PC-9 (cell line): ENCODE results near the gene TGFB1. TPM values are rescaled to one million over a fixed set of nuclear protein-coding genes. Genes with fewer than 3 reads are reported as not detected.

Experiments used
- BruUV-seq: library from RNA; stranded (reverse); fragments of 400-500 nt; replicated peaks from 2 replicates; lab custom pipeline; 2021; lab: Mats Ljungman, UMichigan
- CTCF ChIA-PET: fragments of 300-600 bp; sonication (Branson Sonifier 250); formaldehyde crosslinking; loops from one replicate; lab custom pipeline; 2022; ENCODE audit warnings: antibody characterized with exemption; lab: Charles Lee
- POLR2A ChIA-PET: fragments of 300-600 bp; sonication (Branson Sonifier 250); formaldehyde crosslinking; loops from one replicate; lab custom pipeline; 2022; ENCODE audit warnings: antibody characterized with exemption; ENCODE audit not compliant: unreplicated experiment; lab: Charles Lee
- DNase-seq, 2 experiments: peaks; one replicate each; pipeline versions ENCODE4 v3.0.0 to v3.0.0-alpha.2; 2015 to 2022; ENCODE audit warnings: mixed read lengths in 1 of 2
- H2AFZ ChIP-seq: fragments of 200-600 bp; sonication (generic); 2 replicates; pipeline ENCODE4 v1.8.1; 2017; ENCODE audit warnings: antibody characterized with exemption
- H3F3A ChIP-seq: fragments of 200-600 bp; sonication (generic); 2 replicates; pipeline ENCODE4 v1.8.1; 2017; ENCODE audit warnings: antibody characterized with exemption, mild to moderate bottlenecking, low read depth; ENCODE audit not compliant: insufficient read depth
- H3K27ac ChIP-seq: fragments of 200-600 bp; sonication (generic); 2 replicates; pipeline ENCODE4 v1.6.1; 2016; ENCODE audit warnings: mixed run types
- H3K27me3 ChIP-seq: fragments of 200-600 bp; sonication (generic); 2 replicates; pipeline ENCODE4 v1.6.1; 2016; ENCODE audit warnings: low read depth, mixed run types; ENCODE audit not compliant: insufficient read depth
- H3K36me3 ChIP-seq: fragments of 200-600 bp; sonication (generic); 2 replicates; pipeline ENCODE4 v1.6.1; 2016; ENCODE audit warnings: low read depth, mixed run types
- H3K4me1 ChIP-seq: fragments of 200-600 bp; sonication (generic); replicated peaks from 2 replicates; pipeline ENCODE4 v1.6.1; 2016; ENCODE audit warnings: mixed run types; ENCODE audit not compliant: insufficient read depth
- H3K4me2 ChIP-seq: fragments of 200-600 bp; sonication (generic); 2 replicates; pipeline ENCODE4 v1.6.1; 2017; ENCODE audit warnings: mixed run types
- H3K4me3 ChIP-seq: fragments of 200-600 bp; sonication (generic); 2 replicates; pipeline ENCODE4 v1.6.1; 2016; ENCODE audit warnings: mixed run types
- H3K79me2 ChIP-seq: fragments of 200-600 bp; sonication (generic); 2 replicates; pipeline ENCODE4 v1.6.1; 2017; ENCODE audit warnings: low read depth, mixed run types
- H3K9me2 ChIP-seq: fragments of 200-600 bp; sonication (generic); 2 replicates; pipeline ENCODE4 v1.8.1; 2017; ENCODE audit warnings: mild to moderate bottlenecking; ENCODE audit not compliant: insufficient read depth
- H3K9me3 ChIP-seq: fragments of 200-600 bp; sonication (generic); 2 replicates; pipeline ENCODE4 v1.8.1; 2016; ENCODE audit warnings: low read depth; ENCODE audit not compliant: insufficient read depth
- H4K20me1 ChIP-seq: fragments of 200-600 bp; sonication (generic); 2 replicates; pipeline ENCODE4 v1.8.1; 2017; ENCODE audit not compliant: insufficient read depth
- EZH2 ChIP-seq: fragments of 200-600 bp; sonication (generic); IDR thresholded peaks from 2 replicates; pipeline ENCODE4 v1.8.0; 2017; ENCODE audit warnings: antibody characterized with exemption, low read depth
- intact Hi-C: fragments of 100-400 bp; cut with micrococcal nuclease; formaldehyde crosslinking; loops from one replicate; pipeline ENCODE4 v1.10.0; 2022; ENCODE audit not compliant: unreplicated experiment
- total RNA-seq: library from RNA; stranded (reverse); gene quantifications from 2 replicates; pipeline ENCODE4 v1.2.3, GENCODE V29; 2021
- TF ChIP-seq, protein P1 (sequence below): fragments of 200-600 bp; sonication (generic); conservative IDR thresholded peaks from 2 replicates; pipeline ENCODE4 v1.6.1; 2017; ENCODE audit warnings: mixed run types, antibody characterized with exemption, mild to moderate bottlenecking, moderate library complexity

Gene TGFB1
- total RNA-seq, 1 experiment from 2014 or later: 67.9 TPM

GRCh38 chr19:41304706-41305483 is 48.8 kb downstream of the TGFB1 start:
- ChIA-PET CTCF (interaction anchor here (0.6 kb wide), 1 partner anchor 43 kb away, joined by 10 read pairs; no protein-coding TSS in a partner anchor), POLR2A (interaction anchor here (0.5 to 0.6 kb wide), 2 partner anchors 12 to 61 kb away, joined by 3 read pairs; no protein-coding TSS in a partner anchor)
- H3K9me3 ChIP-seq: no peaks in the 10 kb centered on the region
- no peak overlapping the region for H3K27ac ChIP-seq
- intact Hi-C loops: loop anchor here (5.0 kb wide), 2 partner anchors 103 to 178 kb away; no protein-coding TSS in a partner anchor
- no peak overlapping the region for H2AFZ ChIP-seq
- no TSS peak for BruUV-seq
- H3K4me1 ChIP-seq: peaks cover 7% of the 10 kb centered on the region
- H3K9me2 ChIP-seq: no peaks in the 10 kb centered on the region
- no peaks in the 10 kb centered on the region for H3K79me2 ChIP-seq
- no peak for DNase-seq
- TF ChIP-seq, protein P1, sequence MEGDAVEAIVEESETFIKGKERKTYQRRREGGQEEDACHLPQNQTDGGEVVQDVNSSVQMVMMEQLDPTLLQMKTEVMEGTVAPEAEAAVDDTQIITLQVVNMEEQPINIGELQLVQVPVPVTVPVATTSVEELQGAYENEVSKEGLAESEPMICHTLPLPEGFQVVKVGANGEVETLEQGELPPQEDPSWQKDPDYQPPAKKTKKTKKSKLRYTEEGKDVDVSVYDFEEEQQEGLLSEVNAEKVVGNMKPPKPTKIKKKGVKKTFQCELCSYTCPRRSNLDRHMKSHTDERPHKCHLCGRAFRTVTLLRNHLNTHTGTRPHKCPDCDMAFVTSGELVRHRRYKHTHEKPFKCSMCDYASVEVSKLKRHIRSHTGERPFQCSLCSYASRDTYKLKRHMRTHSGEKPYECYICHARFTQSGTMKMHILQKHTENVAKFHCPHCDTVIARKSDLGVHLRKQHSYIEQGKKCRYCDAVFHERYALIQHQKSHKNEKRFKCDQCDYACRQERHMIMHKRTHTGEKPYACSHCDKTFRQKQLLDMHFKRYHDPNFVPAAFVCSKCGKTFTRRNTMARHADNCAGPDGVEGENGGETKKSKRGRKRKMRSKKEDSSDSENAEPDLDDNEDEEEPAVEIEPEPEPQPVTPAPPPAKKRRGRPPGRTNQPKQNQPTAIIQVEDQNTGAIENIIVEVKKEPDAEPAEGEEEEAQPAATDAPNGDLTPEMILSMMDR: no peak
- TF ChIP-seq EZH2: no peak
- H3F3A ChIP-seq: peaks cover 42% of the 10 kb centered on the region
- peaks cover 11% of the 10 kb centered on the region; the same call in 1 of the 2 replicates for H3K36me3 ChIP-seq
- no peak overlapping the region for H3K4me2 ChIP-seq
- H4K20me1 ChIP-seq: no peaks in the 10 kb centered on the region
- no peaks in the 10 kb centered on the region for H3K27me3 ChIP-seq
- H3K4me3 ChIP-seq: no peak overlapping the region

- Histone ChIP-seq H3K9me2 (no peaks in the 10 kb centered on the region), H3K4me2 (no peak overlapping the region), H3K79me2 (no peaks in the 10 kb centered on the region), H3K9me3 (no peaks in the 10 kb centered on the region), H3K27ac (no peak overlapping the region), H3K27me3 (no peaks in the 10 kb centered on the region), H3K4me1 (peaks cover 3% of the 10 kb centered on the region; the same call in 1 of the 2 replicates), H3K4me3 (no peak overlapping the region), H3F3A (peaks cover 37% of the 10 kb centered on the region), H2AFZ (no peak overlapping the region), H3K36me3 (peaks cover 21% of the 10 kb centered on the region; the same call in 1 of the 2 replicates), H4K20me1 (no peaks in the 10 kb centered on the region)
- DNase-seq: no peak
- no TSS peak for BruUV-seq
- CTCF ChIA-PET: no interaction called here
- TF ChIP-seq, protein P1: no peak
- TF ChIP-seq EZH2: no peak
- intact Hi-C loops: no loop called here
- POLR2A ChIA-PET: interaction anchor here (0.6 kb wide), 1 partner anchor 493 kb away, joined by 5 read pairs; no protein-coding TSS in a partner anchor
These were observed 49.8 kb downstream of the TGFB1 start for GRCh38 chr19:41303954-41304353.

- no peak for DNase-seq
- Histone ChIP-seq H3K9me2 (no peaks in the 10 kb centered on the region), H4K20me1 (no peaks in the 10 kb centered on the region), H2AFZ (no peak overlapping the region), H3K4me2 (no peak overlapping the region), H3K36me3 (peaks cover 23% of the 10 kb centered on the region; the same call in 1 of the 2 replicates), H3K27me3 (no peaks in the 10 kb centered on the region), H3K27ac (no peak overlapping the region), H3K4me1 (no peaks in the 10 kb centered on the region), H3F3A (peaks cover 30% of the 10 kb centered on the region), H3K4me3 (no peak overlapping the region), H3K79me2 (no peaks in the 10 kb centered on the region), H3K9me3 (no peaks in the 10 kb centered on the region)
- TF ChIP-seq, protein P1: no peak
- no peak for TF ChIP-seq EZH2
- BruUV-seq: no TSS peak
- intact Hi-C loops: no loop called here
- CTCF ChIA-PET: interaction anchor here (0.7 kb wide), 1 partner anchor 94 kb away, joined by 5 read pairs; no protein-coding TSS in a partner anchor
- POLR2A ChIA-PET: no interaction called here
These were observed 50.9 kb downstream of the TGFB1 start for GRCh38 chr19:41302624-41303351.
